T47D (cell line): ENCODE measurements around the gene YPEL2.

Source experiments
- DNase-seq, 2 experiments: peaks; one replicate each; pipeline versions ENCODE4 v3.0.0 to v3.0.0-alpha.2; 2011 to 2012; ENCODE audit warnings: low read depth in 1 of 2, low spot score in 1 of 2
- JUND ChIP-seq: IDR thresholded peaks from 2 replicates; pipeline ENCODE4 v1.6.1; 2012; ENCODE audit warnings: low read depth
- in situ Hi-C: cut with HindIII; loops from 2 replicates; pipeline ENCODE4 v1.10.0; 2016; ENCODE audit warnings: low sequenced_read_pairs, low pct_unique_long_range_greater_than_20kb

Gene YPEL2

DNA sequence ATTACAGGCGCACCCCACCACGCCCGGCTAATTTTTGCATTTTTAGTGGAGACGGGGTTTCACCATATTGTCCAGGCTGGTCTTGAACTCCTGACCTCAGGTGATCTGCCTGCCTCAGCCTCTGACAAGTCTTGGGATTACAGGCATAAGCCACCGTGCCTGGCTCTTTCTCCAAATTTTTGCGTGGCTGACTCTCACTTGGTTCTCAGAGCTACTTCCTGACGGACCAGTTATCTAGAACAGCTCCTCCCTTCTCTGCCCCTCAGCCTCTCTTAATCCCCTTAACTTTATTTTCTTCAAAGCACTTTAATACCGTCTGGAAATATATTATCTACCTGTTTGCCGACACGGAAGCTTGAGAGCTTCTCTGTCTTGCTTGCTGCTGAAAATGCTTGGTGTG, 4.2 kb downstream of the YPEL2 start:
- in situ Hi-C loops = no loop called here
- no peak for TF ChIP-seq JUND
- no peak for DNase-seq

DNA sequence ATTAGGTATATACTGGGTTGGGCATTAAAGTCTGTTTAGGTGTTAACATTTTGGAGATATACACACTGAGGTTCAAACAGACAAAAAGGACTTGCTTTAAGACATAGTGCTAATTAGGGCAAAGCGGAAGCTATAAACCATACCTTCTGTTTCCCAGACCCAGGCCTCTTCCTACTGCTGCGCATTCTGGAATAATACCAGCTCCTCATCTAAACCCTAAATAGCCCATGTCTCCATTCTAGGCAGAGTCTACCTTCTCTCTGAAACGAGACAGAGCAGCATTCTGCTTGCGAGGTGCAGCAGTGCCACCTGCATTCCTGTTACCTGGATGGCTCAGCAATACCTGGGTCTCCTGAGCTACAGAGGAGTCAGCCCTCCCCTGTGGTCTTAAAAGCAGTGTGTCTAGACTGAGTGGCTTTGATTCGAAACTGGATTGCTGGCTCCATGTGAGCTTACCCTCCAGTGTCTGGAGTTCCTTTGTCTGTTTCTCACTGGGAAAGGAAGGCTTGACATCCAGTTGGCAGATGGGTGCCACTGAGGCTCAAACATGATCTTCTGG, 6.4 kb downstream of the YPEL2 start:
- TF ChIP-seq JUND = no peak
- no peak for DNase-seq
- in situ Hi-C loops = no loop called here

DNA sequence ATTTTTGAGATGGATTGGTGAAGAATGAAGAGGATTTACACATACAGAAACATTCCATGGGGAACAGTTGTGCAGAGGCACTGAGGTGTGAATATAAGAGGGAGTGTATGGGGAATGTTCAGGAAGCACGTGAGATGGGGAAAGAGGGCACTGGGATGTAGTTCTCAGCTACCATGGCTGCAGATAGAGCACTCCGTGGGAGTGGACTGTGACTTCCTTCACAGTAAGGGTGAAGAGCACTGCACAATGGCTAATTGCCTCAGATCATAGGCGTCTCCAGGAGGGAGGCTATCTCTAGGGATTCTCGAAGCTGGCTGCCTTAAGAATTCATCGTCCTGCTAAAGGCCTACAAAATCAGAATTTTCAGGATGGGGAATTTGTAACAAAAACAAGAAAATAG, 7.0 kb downstream of the YPEL2 start:
- in situ Hi-C loops = no loop called here
- no peak for TF ChIP-seq JUND
- DNase-seq = no peak

DNA sequence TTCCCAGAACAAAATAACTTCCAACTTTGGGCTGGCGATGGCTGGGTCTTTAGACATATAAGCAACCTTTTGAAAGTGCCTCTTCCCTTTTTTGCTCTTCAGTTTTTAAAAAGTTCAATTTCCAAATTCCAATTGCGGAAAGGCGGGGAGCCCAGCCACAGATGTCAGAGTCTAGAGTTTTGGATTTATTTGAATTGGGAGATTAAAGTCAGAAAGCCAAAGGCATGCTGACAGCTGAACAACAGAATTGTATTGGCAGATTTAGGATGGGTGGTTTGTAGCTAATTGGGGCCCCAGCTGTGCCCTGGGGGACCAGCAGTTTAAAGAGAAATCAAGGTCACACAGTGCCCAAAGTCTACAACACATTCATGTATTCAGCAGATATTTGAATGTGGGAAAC, 10.5 kb downstream of the YPEL2 start:
- in situ Hi-C loops = no loop called here
- no peak for DNase-seq
- no peak for TF ChIP-seq JUND

DNA sequence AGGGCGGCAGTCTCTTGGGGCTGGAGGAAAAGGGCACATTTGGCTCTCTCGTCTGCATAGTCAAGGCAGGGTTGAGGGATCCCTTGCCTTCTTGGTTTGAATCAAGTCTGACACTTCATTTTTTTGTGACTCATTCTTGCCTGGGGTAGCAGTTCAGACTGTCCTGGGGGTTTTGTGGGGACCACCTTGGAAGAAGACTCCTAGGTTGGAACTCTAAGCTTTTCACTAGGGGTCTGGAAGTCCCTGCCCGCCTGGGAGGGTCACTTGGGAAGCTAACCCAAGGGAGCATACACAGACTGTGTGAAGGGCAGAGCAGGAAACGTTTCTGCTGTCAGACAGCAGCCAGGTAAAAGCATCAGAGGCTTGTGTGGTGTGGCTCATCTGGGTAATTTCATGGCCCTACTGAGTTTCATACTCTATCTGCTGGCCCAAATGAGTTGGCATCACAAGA, 11.3 kb downstream of the YPEL2 start:
- no peak for DNase-seq
- no peak for TF ChIP-seq JUND
- in situ Hi-C loops = no loop called here

DNA sequence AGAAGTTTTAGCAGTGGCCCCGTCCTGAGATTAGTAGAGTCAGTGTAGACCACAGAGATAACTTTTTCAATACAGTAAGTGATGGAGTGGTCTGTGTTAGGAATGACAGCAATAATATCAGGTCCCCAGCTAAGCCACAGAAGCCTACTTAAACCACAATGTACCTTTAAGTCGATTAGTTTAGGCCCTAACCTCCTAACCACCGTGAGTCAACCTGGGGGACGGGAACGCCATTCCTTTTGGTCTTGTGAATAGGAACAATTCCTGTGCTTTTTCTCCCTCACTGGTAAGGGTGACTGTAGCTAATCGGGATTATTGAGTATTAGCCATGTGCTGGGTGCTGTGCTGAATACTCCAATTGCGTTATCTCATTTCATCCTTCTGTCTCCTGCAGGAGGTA, 14.0 kb downstream of the YPEL2 start:
- no peak for TF ChIP-seq JUND
- no peak for DNase-seq
- in situ Hi-C loops = no loop called here

DNA sequence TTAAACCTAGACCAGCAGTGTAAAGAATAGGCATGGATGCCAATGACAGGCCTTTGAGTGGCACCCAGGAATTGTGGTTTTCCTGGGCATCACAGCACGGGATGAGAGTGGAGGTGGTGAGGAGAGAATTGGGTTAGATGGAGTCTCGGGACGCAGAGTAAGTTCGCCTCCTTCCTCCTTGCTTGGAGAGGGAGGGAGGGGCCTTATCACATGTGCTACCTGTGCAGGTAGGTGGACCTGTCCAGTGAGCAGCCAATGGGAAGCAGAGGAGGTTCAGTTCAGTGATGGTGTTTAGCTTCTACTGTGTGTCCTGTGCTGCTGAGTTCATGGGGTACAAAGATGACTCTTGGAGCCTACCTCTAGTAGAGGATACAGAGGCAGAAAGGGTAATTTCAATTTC, 14.9 kb downstream of the YPEL2 start:
- in situ Hi-C loops = no loop called here
- TF ChIP-seq JUND = no peak
- DNase-seq = no peak

DNA sequence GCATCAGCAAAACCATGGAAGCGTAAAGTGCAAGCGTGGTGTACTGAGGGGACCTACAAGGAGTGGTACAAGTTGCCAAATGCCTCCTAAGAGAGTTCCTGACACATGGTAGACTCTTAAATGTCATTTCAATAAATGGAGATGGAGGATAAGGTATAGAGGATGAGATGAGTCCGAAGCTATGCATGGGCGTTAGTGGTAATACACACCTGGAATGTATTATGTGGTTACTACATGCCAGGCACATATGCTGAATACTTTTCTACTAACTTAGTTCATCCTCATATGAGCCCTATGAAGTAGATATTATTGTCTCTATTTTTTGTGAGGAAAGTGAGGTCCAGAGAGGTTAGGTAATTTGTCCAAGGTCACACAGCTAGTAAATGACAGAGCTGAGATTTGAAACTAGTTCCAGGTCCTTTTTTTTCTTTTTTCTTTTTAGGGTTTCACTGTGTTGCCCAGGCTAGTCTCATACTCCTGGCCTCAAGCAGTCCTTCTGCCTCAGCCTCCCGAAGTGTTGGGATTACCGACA, 15.5 kb downstream of the YPEL2 start:
- in situ Hi-C loops = no loop called here
- TF ChIP-seq JUND = no peak
- DNase-seq = no peak

DNA sequence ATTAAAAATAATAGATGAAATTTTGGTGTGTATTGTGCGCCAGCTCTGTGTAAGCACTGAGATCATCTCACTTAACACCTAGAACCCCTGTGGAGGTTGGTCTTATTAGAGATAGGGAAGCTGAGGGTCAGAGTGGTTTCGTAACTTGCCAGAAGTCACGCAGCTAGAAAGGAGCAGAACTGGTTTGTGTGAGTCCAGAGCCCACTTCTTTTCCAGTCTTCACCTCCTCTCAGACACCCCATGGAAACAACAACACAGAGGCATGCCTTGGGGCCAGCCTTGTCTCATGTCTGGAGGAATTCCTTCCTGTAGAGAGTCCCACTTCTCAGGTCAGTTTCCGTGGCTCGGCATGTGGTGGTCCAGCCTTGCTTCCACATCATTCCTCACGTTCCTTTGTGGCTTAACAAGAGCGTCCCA, 16.5 kb downstream of the YPEL2 start:
- no peak for TF ChIP-seq JUND
- no peak for DNase-seq
- in situ Hi-C loops = no loop called here

DNA sequence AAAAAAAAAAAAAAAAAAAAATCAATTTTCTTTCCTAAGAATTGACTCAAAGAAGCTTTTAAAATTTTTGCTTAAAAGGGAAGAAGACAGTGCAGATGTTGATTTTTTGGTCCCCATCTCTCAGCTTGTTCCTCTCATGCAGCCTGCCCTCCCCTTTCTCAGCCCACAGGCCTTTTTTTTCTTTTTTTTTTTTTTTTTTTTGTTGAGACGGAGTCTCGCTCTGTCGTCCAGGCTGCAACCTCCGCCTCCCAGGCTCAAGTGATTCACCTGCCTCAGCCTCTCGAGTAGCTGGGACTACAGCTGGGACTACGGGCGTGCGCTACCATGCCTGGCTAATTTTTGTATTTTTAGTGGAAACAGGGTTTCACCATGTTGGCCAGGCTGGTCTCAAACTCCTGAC, 17.7 kb downstream of the YPEL2 start:
- TF ChIP-seq JUND = no peak
- no peak for DNase-seq
- in situ Hi-C loops = no loop called here

DNA sequence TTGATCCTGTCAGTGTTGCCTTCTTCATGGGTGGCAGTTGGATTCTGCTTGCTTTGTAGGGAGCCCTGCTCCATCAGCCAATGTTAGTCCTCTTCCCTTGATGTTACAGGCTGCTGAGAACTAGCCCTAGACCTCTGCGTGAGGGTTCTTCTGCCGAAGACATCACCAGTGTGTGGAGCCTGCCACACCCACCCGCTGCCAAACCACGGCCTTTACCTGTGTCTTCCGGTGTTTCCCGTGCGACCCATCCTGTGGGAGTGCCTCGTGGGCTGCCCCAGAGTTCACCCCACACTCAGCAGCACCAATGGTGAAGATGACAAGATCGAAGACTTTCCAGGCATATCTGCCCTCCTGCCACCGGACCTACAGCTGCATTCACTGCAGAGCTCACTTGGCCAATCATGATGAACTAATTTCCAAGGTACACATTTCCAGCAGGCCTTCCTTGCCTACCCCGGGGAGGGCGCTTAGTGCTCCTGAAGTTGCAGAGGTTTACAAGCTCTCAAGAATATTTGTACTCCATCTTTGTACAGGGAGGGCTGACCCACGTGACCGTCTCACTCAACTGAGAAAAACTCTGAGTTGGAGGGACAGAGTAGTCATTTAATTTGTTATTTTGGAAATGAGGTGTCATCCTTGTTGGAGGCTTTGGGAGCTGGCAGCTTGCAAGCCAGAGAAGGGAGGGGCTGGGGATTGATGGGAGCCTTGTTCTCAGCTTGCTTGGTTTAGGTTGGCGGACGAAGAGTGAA, 21.8 kb downstream of the YPEL2 start:
- in situ Hi-C loops = no loop called here
- no peak for TF ChIP-seq JUND

DNA sequence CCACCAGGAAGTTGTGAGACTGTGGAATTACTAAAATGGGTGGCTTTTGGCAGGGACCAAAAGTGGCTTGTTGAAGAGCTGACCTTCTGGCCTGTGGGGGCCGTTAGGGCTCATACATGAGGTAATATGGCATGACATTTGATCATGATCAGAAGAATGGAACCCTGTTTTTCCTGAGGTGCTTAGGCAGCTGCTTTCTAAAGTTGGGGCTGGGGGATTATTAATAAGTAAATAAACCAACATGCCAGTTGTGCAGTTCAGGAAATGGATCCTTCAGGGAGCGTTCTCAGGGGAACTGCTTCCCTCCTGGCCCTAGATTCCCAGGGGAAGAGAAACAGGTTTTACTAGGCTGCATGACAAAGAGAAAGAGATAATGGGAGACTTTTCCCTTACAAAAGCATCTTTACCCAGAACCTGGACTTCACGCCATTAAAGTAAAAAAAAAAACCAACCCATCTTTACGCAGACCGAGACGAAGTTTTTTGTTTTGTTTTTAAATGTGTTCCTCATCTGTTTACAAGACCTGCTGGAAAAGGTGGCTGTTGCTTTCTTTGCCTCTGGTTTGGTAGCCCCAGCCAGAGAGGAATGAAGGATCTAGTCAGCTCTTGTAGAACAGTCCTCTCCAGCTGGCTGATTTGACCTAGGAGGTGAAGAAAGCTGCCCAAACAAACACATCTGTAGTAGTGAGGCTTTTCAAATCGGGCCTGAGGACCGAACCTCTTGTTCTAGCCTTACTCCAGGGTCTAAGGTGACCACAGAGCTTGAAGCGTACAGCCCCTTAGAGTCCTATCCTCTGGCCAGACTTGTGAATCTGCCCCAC, 22.7 kb downstream of the YPEL2 start:
- in situ Hi-C loops = no loop called here
- DNase-seq = no peak
- TF ChIP-seq JUND = no peak

More for the DNA sequence above, 21.8 kb downstream of the YPEL2 start:
- no peak for DNase-seq
